Gastrocnemius medialis (tissue), 4 donors: Measurements from ENCODE around the gene NSFL1C. TPM values are rescaled to one million over a fixed set of nuclear protein-coding genes. Genes with fewer than 3 reads are reported as not detected.

Source experiments
- ATAC-seq, 2 donors: fragments of 150-250 bp; one replicate each; pipeline ENCODE4 v1.9.1; 2016
- DNase-seq, 2 donors: peaks; one replicate each; pipeline ENCODE4 v3.0.0-alpha.2; 2019
- H3K27ac ChIP-seq, 4 donors: fragments of 200-600 bp; sonication (generic); 1 replicate in 1 of 4; 2 replicates in 3 of 4; pipeline ENCODE4 v1.5.1; 2016 to 2018; ENCODE audit warnings: mild to moderate bottlenecking in 2 of 4, moderate library complexity in 1 of 4
- H3K27me3 ChIP-seq, 3 donors: fragments of 200-600 bp; sonication (generic) in 2 of 3; 1 replicate in 1 of 3; 2 replicates in 2 of 3; pipeline versions ENCODE4 v1.5.1 to v1.6.0; 2016 to 2019; ENCODE audit warnings: mild to moderate bottlenecking in 1 of 3, moderate library complexity in 1 of 3
- H3K36me3 ChIP-seq, 2 donors: fragments of 200-600 bp; sonication (generic) in 1 of 2; one replicate each; pipeline ENCODE4 v1.5.1; 2017 to 2018
- H3K4me1 ChIP-seq, 2 donors: fragments of 200-600 bp; sonication (generic) in 1 of 2; one replicate each; pipeline ENCODE4 v1.5.1; 2016 to 2017; ENCODE audit warnings: mild to moderate bottlenecking in 2 of 2
- H3K4me3 ChIP-seq, 4 donors: fragments of 200-600 bp; sonication (generic) in 3 of 4; 1 replicate in 1 of 4; 2 replicates in 3 of 4; pipeline ENCODE4 v1.5.1; 2016 to 2019; ENCODE audit warnings: mild to moderate bottlenecking in 2 of 4
- H3K9me3 ChIP-seq, 3 donors: fragments of 200-600 bp; sonication (generic) in 2 of 3; 1 replicate in 1 of 3; 2 replicates in 2 of 3; pipeline ENCODE4 v1.5.1; 2016 to 2019
- CTCF ChIP-seq, 5 experiments: fragments of 450-650 bp in 3 of 5; fragments of 200-600 bp in 2 of 5; sonication (generic) in 2 of 5; IDR thresholded peaks in 4 of 5; conservative IDR thresholded peaks in 1 of 5; 1 replicate in 4 of 5; 2 replicates in 1 of 5; pipeline ENCODE4 v1.5.1; 2016 to 2019; ENCODE audit warnings: antibody characterized with exemption in 5 of 5, mild to moderate bottlenecking in 3 of 5, moderate library complexity in 3 of 5
- POLR2A ChIP-seq, 2 donors: fragments of 450-650 bp; IDR thresholded peaks; one replicate each; pipeline ENCODE4 v1.6.1; 2017; ENCODE audit warnings: antibody characterized with exemption in 2 of 2, mild to moderate bottlenecking in 2 of 2, moderate library complexity in 2 of 2
- in situ Hi-C, 4 donors: fragments of 200-750 bp; cut with MboI; loops; one replicate each; pipeline versions ENCODE4 v1.15.0 to v1.8.0; 2017; ENCODE audit warnings: low sequenced_read_pairs in 4 of 4
- intact Hi-C: fragments of 100-400 bp; cut with DNase I; formaldehyde crosslinking; loops from one replicate; pipeline ENCODE4 v1.15.1; 2023; ENCODE audit warnings: low total_unique reads
- total RNA-seq, 4 donors: library from RNA; depleted of rRNA; stranded (reverse); fragments of >200 nt; gene quantifications; one replicate each; pipeline versions ENCODE4 v1.1.0 to v1.2.3, GENCODE V29; 2016

The NSFL1C gene
- total RNA-seq, 4 donors from 2014 or later, result 68.0 to 91.4 (median 80.6) TPM

- no peak for ATAC-seq
- no peak overlapping the region for H3K4me3 ChIP-seq
- no peak for DNase-seq
- TF ChIP-seq POLR2A (IDR thresholded peaks at IDR 0.05) (no peak), CTCF (IDR thresholded peaks at IDR 0.05 in 4 of 5, conservative IDR thresholded peaks at IDR 0.05 in 1 of 5) (no peak)
- peaks cover 0 to 6% of the 10 kb centered on the region in 2 donors for H3K4me1 ChIP-seq
- in situ Hi-C loops, result loop anchor here (25.0 kb wide), 2 partner anchors 336 to 361 kb away; partner anchors contain the start of gene PSMF1 (in 1 of the 4)
- no peaks in the 10 kb centered on the region for H3K36me3 ChIP-seq
- no peaks in the 10 kb centered on the region for H3K27me3 ChIP-seq
- H3K27ac ChIP-seq, result no peak overlapping the region
- H3K9me3 ChIP-seq, result no peaks in the 10 kb centered on the region
- intact Hi-C loops, result no loop called here
These were observed 6.9 kb upstream of the NSFL1C start for GRCh38 chr20:1473246-1474220.

GRCh38 chr20:1472556-1473245 is 6.1 kb upstream of the NSFL1C start:
- no peaks in the 10 kb centered on the region for H3K9me3 ChIP-seq
- H3K4me1 ChIP-seq, result peaks cover 0 to 6% of the 10 kb centered on the region in 2 donors
- TF ChIP-seq POLR2A (IDR thresholded peaks at IDR 0.05) (no peak), CTCF (IDR thresholded peaks at IDR 0.05 in 4 of 5, conservative IDR thresholded peaks at IDR 0.05 in 1 of 5) (no peak)
- in situ Hi-C loops (loop anchor here (25.0 kb wide), 2 partner anchors 335 to 360 kb away; partner anchors contain the start of gene PSMF1 (in 1 of the 4)), intact Hi-C loops (no loop called here)
- no peak overlapping the region for H3K4me3 ChIP-seq
- H3K27me3 ChIP-seq, result no peaks in the 10 kb centered on the region
- ATAC-seq (no peak), DNase-seq (no peak)
- no peaks in the 10 kb centered on the region for H3K36me3 ChIP-seq
- H3K27ac ChIP-seq, result no peak overlapping the region

GRCh38 chr20:1471242-1471641 is 4.6 kb upstream of the NSFL1C start:
- no peaks in the 10 kb centered on the region for H3K9me3 ChIP-seq
- in situ Hi-C loops, result loop anchor here (25.0 kb wide), 2 partner anchors 334 to 359 kb away; partner anchors contain the start of gene PSMF1 (in 1 of the 4)
- DNase-seq, result no peak
- H3K27me3 ChIP-seq, result no peaks in the 10 kb centered on the region
- H3K36me3 ChIP-seq, result no peaks in the 10 kb centered on the region
- no peak for ATAC-seq
- no peak overlapping the region for H3K27ac ChIP-seq
- H3K4me1 ChIP-seq, result peaks cover 0 to 12% of the 10 kb centered on the region in 2 donors
- intact Hi-C loops, result no loop called here
- TF ChIP-seq CTCF (IDR thresholded peaks at IDR 0.05 in 4 of 5, conservative IDR thresholded peaks at IDR 0.05 in 1 of 5), result no peak
- no peak for TF ChIP-seq POLR2A (IDR thresholded peaks at IDR 0.05)
- H3K4me3 ChIP-seq, result no peak overlapping the region

GRCh38 chr20:1469925-1470571 is 3.4 kb upstream of the NSFL1C start:
- TF ChIP-seq CTCF (IDR thresholded peaks at IDR 0.05 in 4 of 5, conservative IDR thresholded peaks at IDR 0.05 in 1 of 5) (peak in 4 of 5 experiments; percentile 27 to 63 (median 60)), POLR2A (IDR thresholded peaks at IDR 0.05) (no peak)
- no peak overlapping the region for H3K4me3 ChIP-seq
- in situ Hi-C loops (loop anchor here (25.0 kb wide), 2 partner anchors 333 to 358 kb away; partner anchors contain the start of gene PSMF1 (in 1 of the 4)), intact Hi-C loops (loop anchor here (5.0 to 10.0 kb wide), 2 partner anchors 632 to 635 kb away; partner anchors contain the start of genes FAM110A and STK35)
- ATAC-seq (peak in 1 of 2 donors; percentile 15), DNase-seq (peak; percentile 18 to 66)
- peaks cover 10 to 23% of the 10 kb centered on the region in 2 donors for H3K4me1 ChIP-seq
- H3K27me3 ChIP-seq, result no peaks in the 10 kb centered on the region
- H3K27ac ChIP-seq, result no peak overlapping the region
- no peaks in the 10 kb centered on the region for H3K9me3 ChIP-seq
- H3K36me3 ChIP-seq, result no peaks in the 10 kb centered on the region
